Left ventricle myocardium inferior (tissue), 1 donor: ENCODE measurements around the gene MOK. TPM values are rescaled to one million over a fixed set of nuclear protein-coding genes. Genes with fewer than 3 reads are reported as not detected.

Experiments
- DNase-seq: peaks from one replicate; pipeline ENCODE4 v3.0.0-alpha.2; 2020
- H3K27ac ChIP-seq: fragments of 200-600 bp; replicated peaks from 2 replicates; pipeline ENCODE4 v1.8.0; 2021
- H3K27me3 ChIP-seq: fragments of 200-600 bp; 2 replicates; pipeline ENCODE4 v1.8.0; 2021; ENCODE audit warnings: low read depth
- H3K36me3 ChIP-seq: fragments of 200-600 bp; 2 replicates; pipeline ENCODE4 v1.8.0; 2021
- H3K4me1 ChIP-seq: fragments of 200-600 bp; 2 replicates; pipeline ENCODE4 v1.8.0; 2021
- H3K4me3 ChIP-seq: fragments of 200-600 bp; 2 replicates; pipeline ENCODE4 v1.8.0; 2021; ENCODE audit warnings: mild to moderate bottlenecking, moderate library complexity
- H3K9me3 ChIP-seq: fragments of 200-600 bp; replicated peaks from 2 replicates; pipeline ENCODE4 v1.8.0; 2021
- intact Hi-C: fragments of 100-400 bp; cut with micrococcal nuclease; formaldehyde crosslinking; loops from one replicate; pipeline ENCODE4 v1.11.0; 2022
- total RNA-seq: library from RNA; stranded (reverse); fragmentation: NEBNext Ultra II Directional; extraction: Animal tissue kit (Norgen Biotek cat#: 25700); gene quantifications from one replicate; pipeline ENCODE4 v1.2.1, GENCODE V29; 2021
- TF ChIP-seq, protein P1 (sequence below): fragments of 200-600 bp; IDR thresholded peaks from 2 replicates; pipeline ENCODE4 v1.8.0; 2021; ENCODE audit warnings: antibody characterized with exemption, mild to moderate bottlenecking, borderline replicate concordance
- donor health status: DM: no; HTN: yes; CAD: no; lungs with severe emphysema.

Gene MOK
- total RNA-seq, 1 donor from 2014 or later: 12.2 TPM

DNA sequence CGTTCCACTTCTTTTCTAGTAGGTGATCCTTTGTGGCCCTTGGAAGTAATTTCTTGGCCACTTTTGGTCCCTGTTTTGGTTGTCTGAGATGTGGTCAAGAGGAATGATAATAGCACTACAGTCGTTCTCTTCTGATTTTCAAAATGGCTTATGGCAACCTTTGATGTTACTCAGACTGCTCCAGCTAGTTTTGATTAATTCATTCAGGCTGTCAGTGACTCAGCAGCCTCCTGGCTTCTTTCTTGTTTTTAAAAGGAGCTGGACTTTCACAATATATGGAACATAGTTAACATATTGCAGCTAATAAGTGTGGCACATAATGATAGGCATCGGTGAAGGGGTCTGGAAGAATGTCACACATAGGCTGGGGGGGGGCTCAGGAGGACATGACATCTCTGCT is 117.9 kb downstream of the MOK start:
- peaks cover 81% of the 10 kb centered on the region for H3K4me1 ChIP-seq
- H3K36me3 ChIP-seq: no peaks in the 10 kb centered on the region
- no peak overlapping the region for H3K27ac ChIP-seq
- no peaks in the 10 kb centered on the region for H3K9me3 ChIP-seq
- intact Hi-C loops: no loop called here
- no peaks in the 10 kb centered on the region for H3K27me3 ChIP-seq
- H3K4me3 ChIP-seq: no peak overlapping the region
- TF ChIP-seq, protein P1, sequence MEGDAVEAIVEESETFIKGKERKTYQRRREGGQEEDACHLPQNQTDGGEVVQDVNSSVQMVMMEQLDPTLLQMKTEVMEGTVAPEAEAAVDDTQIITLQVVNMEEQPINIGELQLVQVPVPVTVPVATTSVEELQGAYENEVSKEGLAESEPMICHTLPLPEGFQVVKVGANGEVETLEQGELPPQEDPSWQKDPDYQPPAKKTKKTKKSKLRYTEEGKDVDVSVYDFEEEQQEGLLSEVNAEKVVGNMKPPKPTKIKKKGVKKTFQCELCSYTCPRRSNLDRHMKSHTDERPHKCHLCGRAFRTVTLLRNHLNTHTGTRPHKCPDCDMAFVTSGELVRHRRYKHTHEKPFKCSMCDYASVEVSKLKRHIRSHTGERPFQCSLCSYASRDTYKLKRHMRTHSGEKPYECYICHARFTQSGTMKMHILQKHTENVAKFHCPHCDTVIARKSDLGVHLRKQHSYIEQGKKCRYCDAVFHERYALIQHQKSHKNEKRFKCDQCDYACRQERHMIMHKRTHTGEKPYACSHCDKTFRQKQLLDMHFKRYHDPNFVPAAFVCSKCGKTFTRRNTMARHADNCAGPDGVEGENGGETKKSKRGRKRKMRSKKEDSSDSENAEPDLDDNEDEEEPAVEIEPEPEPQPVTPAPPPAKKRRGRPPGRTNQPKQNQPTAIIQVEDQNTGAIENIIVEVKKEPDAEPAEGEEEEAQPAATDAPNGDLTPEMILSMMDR: no peak
- no peak for DNase-seq

DNA sequence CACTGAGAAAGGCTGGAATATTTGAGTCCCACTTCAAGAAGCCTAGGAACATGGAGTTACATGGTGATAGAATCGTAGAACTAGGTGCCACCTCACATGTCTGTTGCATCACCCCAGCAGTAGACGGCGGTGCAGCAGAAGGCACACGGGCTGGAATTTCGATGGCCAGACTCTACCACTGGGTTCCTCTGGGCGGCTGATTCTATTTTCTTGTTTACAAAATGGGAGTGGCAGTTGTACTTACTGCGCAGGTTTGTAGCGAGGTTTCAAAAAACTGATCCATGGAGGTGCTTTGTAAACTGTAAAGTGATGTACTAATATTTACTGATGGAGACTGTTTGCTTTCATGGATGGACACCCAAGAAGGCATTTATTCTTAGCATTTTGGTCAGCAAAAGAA is 119.6 kb downstream of the MOK start:
- no peak for DNase-seq
- no peak overlapping the region for H3K4me3 ChIP-seq
- TF ChIP-seq, protein P1: no peak
- no peaks in the 10 kb centered on the region for H3K9me3 ChIP-seq
- H3K27me3 ChIP-seq: no peaks in the 10 kb centered on the region
- intact Hi-C loops: no loop called here
- peaks cover 86% of the 10 kb centered on the region for H3K4me1 ChIP-seq
- no peak overlapping the region for H3K27ac ChIP-seq
- no peaks in the 10 kb centered on the region for H3K36me3 ChIP-seq

DNA sequence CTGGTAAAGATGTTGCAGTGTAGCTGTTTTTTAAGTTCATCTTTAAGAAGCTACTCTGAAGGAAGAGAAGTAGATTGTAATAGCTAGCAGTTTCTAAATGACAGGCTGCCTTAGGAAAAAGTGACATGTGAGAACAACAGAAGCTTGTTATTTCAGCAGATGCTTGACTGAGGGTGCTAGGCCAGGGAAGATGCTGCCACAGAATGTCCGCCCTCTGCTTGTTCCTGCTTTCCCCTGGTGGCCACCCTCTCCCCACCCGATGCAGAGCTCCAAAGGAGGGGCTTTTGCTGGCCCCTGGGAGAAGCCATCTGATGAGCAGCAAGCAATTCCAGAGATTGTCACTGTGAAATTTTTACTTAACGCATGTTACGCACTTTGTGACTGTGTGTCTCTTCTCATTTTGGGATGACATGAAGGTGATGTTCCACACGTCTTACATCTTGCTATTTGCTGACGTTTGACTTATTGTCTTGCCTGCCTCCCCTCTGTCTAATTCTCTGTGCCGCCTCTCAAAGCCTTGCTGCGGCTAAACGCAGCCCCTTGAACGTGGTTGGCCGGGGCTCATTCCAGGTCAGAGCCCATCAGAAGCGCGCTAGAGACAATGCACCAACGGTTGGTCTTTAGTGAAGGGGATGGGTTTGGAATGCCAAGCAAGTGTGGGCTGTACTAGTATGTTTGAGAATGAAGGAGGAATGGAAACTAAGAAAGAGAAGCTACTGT is 120.5 kb downstream of the MOK start:
- peaks cover 89% of the 10 kb centered on the region for H3K4me1 ChIP-seq
- no peak overlapping the region for H3K4me3 ChIP-seq
- no peaks in the 10 kb centered on the region for H3K36me3 ChIP-seq
- no peaks in the 10 kb centered on the region for H3K9me3 ChIP-seq
- H3K27ac ChIP-seq: no peak overlapping the region
- H3K27me3 ChIP-seq: no peaks in the 10 kb centered on the region
- TF ChIP-seq, protein P1: no peak
- intact Hi-C loops: no loop called here
- no peak for DNase-seq

DNA sequence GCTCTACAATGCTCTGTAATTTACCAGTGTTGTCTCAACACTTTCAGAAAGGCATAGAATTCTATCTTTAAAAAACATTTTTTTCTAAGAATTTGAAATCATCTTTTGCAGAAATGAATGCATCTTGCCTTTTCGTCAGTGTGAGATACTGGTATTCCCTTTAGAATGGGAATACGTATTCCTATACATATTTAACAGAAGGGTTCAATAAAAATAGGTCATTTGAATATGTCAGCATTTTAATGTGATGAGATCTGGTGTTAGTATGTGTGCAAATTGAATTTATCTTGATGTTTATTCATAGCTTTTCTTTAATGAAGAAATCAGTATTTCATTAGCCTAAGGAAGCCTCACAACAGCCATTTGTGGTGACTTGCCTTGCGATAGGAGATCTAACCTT is 121.1 kb downstream of the MOK start:
- Histone ChIP-seq H3K27ac (no peak overlapping the region), H3K4me3 (no peak overlapping the region), H3K36me3 (no peaks in the 10 kb centered on the region), H3K9me3 (no peaks in the 10 kb centered on the region), H3K27me3 (no peaks in the 10 kb centered on the region), H3K4me1 (peaks cover 89% of the 10 kb centered on the region)
- intact Hi-C loops: no loop called here
- DNase-seq: no peak
- TF ChIP-seq, protein P1: no peak

DNA sequence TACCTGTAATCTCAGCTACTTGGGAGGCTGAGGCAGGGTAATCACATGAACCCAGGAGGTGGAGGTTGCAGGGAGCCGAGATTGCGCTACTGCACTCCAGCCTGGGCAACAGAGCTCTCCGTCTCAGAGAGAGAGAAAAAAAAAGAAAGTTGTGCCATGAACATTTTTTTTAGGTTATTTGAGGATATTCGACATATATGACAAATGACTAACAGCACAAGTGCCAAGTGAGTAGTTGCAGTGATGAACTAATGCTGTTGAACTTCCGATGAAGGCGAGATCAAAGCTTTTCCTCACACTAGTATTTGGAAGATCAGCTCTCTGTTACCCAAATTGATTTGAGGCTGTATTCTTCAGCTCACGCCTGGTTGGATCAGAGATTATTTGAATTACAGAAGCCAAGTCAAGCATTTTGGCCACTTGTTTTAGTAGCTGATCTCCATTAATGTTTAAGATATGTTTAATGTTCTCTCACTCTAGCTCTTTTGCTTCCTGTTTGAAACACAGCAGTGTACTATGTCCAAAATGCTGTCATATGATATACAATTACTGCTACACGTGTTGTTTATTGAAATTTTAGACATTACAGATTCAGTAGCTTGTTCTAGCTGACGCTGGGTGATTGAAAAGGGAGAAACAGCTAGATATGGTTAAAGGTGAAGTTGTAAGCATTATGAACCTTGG is 121.9 kb downstream of the MOK start:
- no peak for DNase-seq
- Histone ChIP-seq H3K36me3 (no peaks in the 10 kb centered on the region), H3K9me3 (no peaks in the 10 kb centered on the region), H3K4me1 (peaks cover 89% of the 10 kb centered on the region), H3K27ac (no peak overlapping the region), H3K4me3 (no peak overlapping the region), H3K27me3 (no peaks in the 10 kb centered on the region)
- TF ChIP-seq, protein P1: no peak
- intact Hi-C loops: no loop called here
